Head of caudate nucleus (tissue), 42 donors: Measurements from ENCODE around the gene PDE5A.

Source experiments
- DNase-seq, 42 donors: peaks; one replicate each; pipeline versions ENCODE4 v3.0.0 to v3.0.0-alpha.2; 2020 to 2021; ENCODE audit warnings: mixed read lengths in 7 of 42
- intact Hi-C: fragments of 100-400 bp; cut with DNase I; formaldehyde crosslinking; loops from one replicate; pipeline ENCODE4 v1.15.0; 2022

The PDE5A gene

GRCh38 chr4:119597377-119597776 lies 31.2 kb downstream of the PDE5A start:
- DNase-seq, result no peak
- intact Hi-C loops, result no loop called here

GRCh38 chr4:119593698-119594097 lies 34.9 kb downstream of the PDE5A start:
- intact Hi-C loops, result no loop called here
- no peak for DNase-seq

GRCh38 chr4:119592830-119593229 lies 35.8 kb downstream of the PDE5A start:
- no peak for DNase-seq
- intact Hi-C loops, result no loop called here

- DNase-seq, result no peak
- intact Hi-C loops, result no loop called here
These were observed 39.4 kb downstream of the PDE5A start for GRCh38 chr4:119589165-119589564.

- intact Hi-C loops, result no loop called here
- no peak for DNase-seq
These were observed 40.8 kb downstream of the PDE5A start for GRCh38 chr4:119587796-119588195.

- DNase-seq, result no peak
- intact Hi-C loops, result no loop called here
These were observed 42.8 kb downstream of the PDE5A start for GRCh38 chr4:119585771-119586170.

GRCh38 chr4:119581190-119581873 lies 47.3 kb downstream of the PDE5A start:
- intact Hi-C loops, result no loop called here
- DNase-seq, result no peak

- intact Hi-C loops, result no loop called here
- no peak for DNase-seq
These were observed 48.3 kb downstream of the PDE5A start for GRCh38 chr4:119580293-119580692.

GRCh38 chr4:119579823-119580222 lies 48.8 kb downstream of the PDE5A start:
- intact Hi-C loops, result no loop called here
- DNase-seq, result no peak

GRCh38 chr4:119570401-119570800 lies 58.2 kb downstream of the PDE5A start:
- no peak for DNase-seq
- intact Hi-C loops, result no loop called here

- no peak for DNase-seq
- intact Hi-C loops, result loop anchor here (10.0 kb wide), 1 partner anchor 491 kb away; no protein-coding TSS in a partner anchor
These were observed 64.5 kb downstream of the PDE5A start for GRCh38 chr4:119564106-119564505.

- DNase-seq, result no peak
These were observed 69.5 kb downstream of the PDE5A start for GRCh38 chr4:119559044-119559647.

GRCh38 chr4:119550857-119551532 lies 77.6 kb downstream of the PDE5A start:
- DNase-seq, result no peak

More at GRCh38 chr4:119559044-119559647, 69.5 kb downstream of the PDE5A start:
- intact Hi-C loops, result no loop called here

GRCh38 chr4:119549639-119550038 lies 79.0 kb downstream of the PDE5A start:
- intact Hi-C loops, result no loop called here

More at GRCh38 chr4:119550857-119551532, 77.6 kb downstream of the PDE5A start:
- intact Hi-C loops, result no loop called here

GRCh38 chr4:119543779-119544178 lies 84.8 kb downstream of the PDE5A start:
- intact Hi-C loops, result no loop called here
- DNase-seq, result no peak

More at GRCh38 chr4:119549639-119550038, 79.0 kb downstream of the PDE5A start:
- no peak for DNase-seq

GRCh38 chr4:119543187-119543586 lies 85.4 kb downstream of the PDE5A start:
- intact Hi-C loops, result no loop called here
- DNase-seq, result no peak

GRCh38 chr4:119540249-119540648 lies 88.4 kb downstream of the PDE5A start:
- DNase-seq, result no peak
- intact Hi-C loops, result no loop called here

- intact Hi-C loops, result no loop called here
- DNase-seq, result no peak
These were observed 91.0 kb downstream of the PDE5A start for GRCh38 chr4:119537586-119537985.

GRCh38 chr4:119536572-119537528 lies 91.8 kb downstream of the PDE5A start:
- DNase-seq, result no peak
- intact Hi-C loops, result no loop called here
